Naive thymus-derived CD4-positive, alpha-beta T cell (primary cell): ENCODE results near the gene HMGCL. TPM values are rescaled to one million over a fixed set of nuclear protein-coding genes. Genes with fewer than 3 reads are reported as not detected.
"Not testable (repeated sequence)": the region's sequence is repeated elsewhere in the genome, so short reads cannot be mapped to it uniquely, and the experiment has no call there.

Experiments
- ATAC-seq: fragments of 150-1000 bp; cut with Tn5 transposase; 2 replicates; pipeline ENCODE4 v1.10.0; 2021; ENCODE audit warnings: mild to moderate bottlenecking, moderate library complexity
- CTCF ChIA-PET: fragments of 350-600 bp; sonication (Branson Sonifier 250); formaldehyde crosslinking; loops from one replicate; lab custom pipeline; 2021; ENCODE audit warnings: antibody characterized with exemption; lab: Charles Lee
- POLR2A ChIA-PET: fragments of 350-600 bp; sonication (Branson Sonifier 250); formaldehyde crosslinking; loops from one replicate; lab custom pipeline; 2021; ENCODE audit warnings: antibody characterized with exemption, inconsistent platforms; lab: Charles Lee
- DNase-seq, 9 donors: peaks; one replicate each; pipeline versions ENCODE4 v3.0.0 to v3.0.0-alpha.2; 2020 to 2022; ENCODE audit warnings: mixed read lengths in 1 of 9
- H3K27ac ChIP-seq: one replicate; pipeline ENCODE4 v1.7.0; 2013; ENCODE audit warnings: mild to moderate bottlenecking, low read depth, low read length, moderate library complexity
- H3K27me3 ChIP-seq, 2 donors: one replicate each; pipeline ENCODE4 v1.7.0; 2013; ENCODE audit warnings: low read length in 2 of 2, mild to moderate bottlenecking in 2 of 2, moderate library complexity in 2 of 2; ENCODE audit not compliant: control insufficient read depth in 2 of 2, insufficient read depth in 2 of 2
- H3K36me3 ChIP-seq, 3 experiments: 1 replicate in 2 of 3; 2 replicates in 1 of 3; pipeline ENCODE4 v1.7.0; 2013; ENCODE audit warnings: low read length in 3 of 3, mild to moderate bottlenecking in 3 of 3, moderate library complexity in 1 of 3; ENCODE audit not compliant: insufficient read depth in 3 of 3, control insufficient read depth in 2 of 3
- H3K4me1 ChIP-seq, 2 donors: one replicate each; pipeline ENCODE4 v1.7.0; 2013; ENCODE audit warnings: low read length in 2 of 2, mild to moderate bottlenecking in 2 of 2, moderate library complexity in 1 of 2; ENCODE audit not compliant: control insufficient read depth in 2 of 2, insufficient read depth in 2 of 2
- H3K4me3 ChIP-seq: 2 replicates; pipeline ENCODE4 v1.7.0; 2013; ENCODE audit warnings: mild to moderate bottlenecking, low read length
- H3K9me3 ChIP-seq, 3 experiments: 1 replicate in 2 of 3; 2 replicates in 1 of 3; pipeline ENCODE4 v1.7.0; 2013; ENCODE audit warnings: low read length in 3 of 3; ENCODE audit not compliant: control insufficient read depth in 2 of 3
- H3K27ac Mint-ChIP-seq, 9 donors: one replicate each; pipeline ENCODE4 v1.8.0; 2020 to 2022; ENCODE audit warnings: mixed read lengths in 9 of 9, mild to moderate bottlenecking in 8 of 9, moderate library complexity in 5 of 9, inconsistent platforms in 2 of 9
- H3K27me3 Mint-ChIP-seq, 5 donors: one replicate each; pipeline ENCODE4 v1.8.0; 2021 to 2022; ENCODE audit warnings: mixed read lengths in 5 of 5, mild to moderate bottlenecking in 1 of 5
- H3K36me3 Mint-ChIP-seq, 5 donors: one replicate each; pipeline ENCODE4 v1.8.0; 2020 to 2022; ENCODE audit warnings: mixed read lengths in 5 of 5, mild to moderate bottlenecking in 3 of 5, inconsistent platforms in 1 of 5
- H3K4me1 Mint-ChIP-seq, 7 donors: one replicate each; pipeline ENCODE4 v1.8.0; 2020 to 2022; ENCODE audit warnings: mixed read lengths in 7 of 7, mild to moderate bottlenecking in 3 of 7, inconsistent platforms in 1 of 7
- H3K4me3 Mint-ChIP-seq, 10 donors: one replicate each; pipeline ENCODE4 v1.8.0; 2020 to 2022; ENCODE audit warnings: mild to moderate bottlenecking in 10 of 10, mixed read lengths in 10 of 10, moderate library complexity in 6 of 10, inconsistent platforms in 2 of 10
- H3K9me3 Mint-ChIP-seq, 11 donors: one replicate each; pipeline ENCODE4 v1.8.0; 2020 to 2022; ENCODE audit warnings: mixed read lengths in 11 of 11, mild to moderate bottlenecking in 4 of 11, inconsistent platforms in 1 of 11, moderate library complexity in 1 of 11
- intact Hi-C, 2 donors: fragments of 100-400 bp; cut with micrococcal nuclease; formaldehyde crosslinking; loops; one replicate each; pipeline ENCODE4 v1.15.1; 2023
- polyA plus RNA-seq, 2 donors: library from polyadenylated mRNA; unstranded; fragments of 300-500 nt; fragmentation: Illumina TruSeq; gene quantifications; one replicate each; pipeline ENCODE4 v1.2.3, GENCODE V29; 2021
- total RNA-seq, 6 experiments: library from RNA in 5 of 6; stranded (reverse) in 5 of 6; gene quantifications; 1 replicate in 5 of 6; 2 replicates in 1 of 6; pipeline ENCODE4 v1.2.3 and lab custom pipeline; 2021 to 2026

The HMGCL gene
- total and polyA plus RNA-seq, 7 experiments from 2014 or later = 16.2 to 38.9 (median 32.6) TPM

GRCh38 chr1:23851406-23851805 is 26.2 kb upstream of the HMGCL start:
- H3K4me3 ChIP-seq, DNase-seq, H3K4me1 ChIP-seq, H3K9me3 ChIP-seq, H3K27me3 Mint-ChIP-seq, H3K27me3 ChIP-seq, H3K4me3 Mint-ChIP-seq, POLR2A ChIA-PET, H3K27ac Mint-ChIP-seq, CTCF ChIA-PET, H3K27ac ChIP-seq, H3K4me1 Mint-ChIP-seq, ATAC-seq, intact Hi-C loops: not testable (repeated sequence)
- peaks cover 22 to 48% (median 34%) of the 10 kb centered on the region in 5 donors for H3K36me3 Mint-ChIP-seq
- peaks cover 0 to 16% (median 1%) of the 10 kb centered on the region in 11 donors for H3K9me3 Mint-ChIP-seq
- peaks cover 0 to 38% (median 4%) of the 10 kb centered on the region in 3 experiments for H3K36me3 ChIP-seq

- peaks cover 23 to 40% (median 32%) of the 10 kb centered on the region in 5 donors for H3K36me3 Mint-ChIP-seq
- H3K27me3 Mint-ChIP-seq = no peaks in the 10 kb centered on the region
- H3K4me1 ChIP-seq = no peaks in the 10 kb centered on the region
- H3K27ac ChIP-seq = no peak overlapping the region
- POLR2A ChIA-PET = interaction anchor here (0.6 kb wide), 1 partner anchor 23 kb away, joined by 3 read pairs; no protein-coding TSS in a partner anchor
- no peaks in the 10 kb centered on the region for H3K9me3 ChIP-seq
- H3K27ac Mint-ChIP-seq = no peak overlapping the region
- intact Hi-C loops = no loop called here
- peaks cover 0 to 16% (median 1%) of the 10 kb centered on the region in 11 donors for H3K9me3 Mint-ChIP-seq
- H3K36me3 ChIP-seq = peaks cover 0 to 34% (median 4%) of the 10 kb centered on the region in 3 experiments
- no peaks in the 10 kb centered on the region for H3K27me3 ChIP-seq
- ATAC-seq (no peak), DNase-seq (no peak)
- no peak overlapping the region for H3K4me3 Mint-ChIP-seq
- no peak overlapping the region for H3K4me3 ChIP-seq
- peaks cover 0 to 2% (median 0%) of the 10 kb centered on the region in 7 donors for H3K4me1 Mint-ChIP-seq
- CTCF ChIA-PET = interaction anchor here (0.6 kb wide), 1 partner anchor 74 kb away, joined by 5 read pairs; no protein-coding TSS in a partner anchor
Measured at GRCh38 chr1:23848673-23849616, 23.7 kb upstream of the HMGCL start.

GRCh38 chr1:23847482-23848095 is 22.4 kb upstream of the HMGCL start:
- H3K4me1 Mint-ChIP-seq, CTCF ChIA-PET: not testable (repeated sequence)

DNA sequence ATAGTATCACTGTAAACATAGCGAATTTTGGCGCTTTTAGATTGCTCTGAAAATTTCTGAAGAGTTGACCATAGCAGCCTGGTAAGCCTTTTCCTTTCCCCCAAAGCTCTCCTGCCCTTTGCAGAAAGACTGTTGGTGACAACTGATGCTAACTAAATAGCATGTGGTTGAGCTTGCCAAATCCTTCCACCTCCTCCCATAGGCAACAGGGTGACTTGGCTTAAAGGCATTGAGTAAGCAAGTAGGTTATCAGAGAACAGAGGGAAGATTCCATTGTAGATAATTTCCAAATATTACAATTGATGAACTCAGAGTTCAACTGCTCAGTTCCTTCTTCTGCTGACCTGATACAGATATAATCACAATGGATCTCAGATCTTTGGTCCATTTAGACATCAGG is 19.9 kb upstream of the HMGCL start:
- Histone ChIP-seq H3K4me3 (no peak overlapping the region), H3K27ac (no peak overlapping the region), H3K36me3 (peaks cover 0 to 34% (median 4%) of the 10 kb centered on the region in 3 experiments), H3K9me3 (no peaks in the 10 kb centered on the region), H3K27me3 (no peaks in the 10 kb centered on the region), H3K4me1 (no peaks in the 10 kb centered on the region)
- no peak for ATAC-seq
- no peak for DNase-seq
- Mint-ChIP-seq H3K27ac (peak overlapping the region in 1 of 9 donors; percentile 12), H3K9me3 (peaks cover 0 to 16% (median 1%) of the 10 kb centered on the region in 11 donors), H3K36me3 (peaks cover 23 to 37% (median 32%) of the 10 kb centered on the region in 5 donors), H3K4me1 (no peaks in the 10 kb centered on the region), H3K27me3 (peaks cover 0 to 20% (median 0%) of the 10 kb centered on the region in 5 donors), H3K4me3 (no peak overlapping the region)
- intact Hi-C loops = no loop called here
- ChIA-PET POLR2A (no interaction called here), CTCF (interaction anchor here (0.7 kb wide), 1 partner anchor 72 kb away, joined by 5 read pairs; no protein-coding TSS in a partner anchor)

More at GRCh38 chr1:23847482-23848095, 22.4 kb upstream of the HMGCL start:
- DNase-seq, H3K27ac Mint-ChIP-seq, H3K4me3 Mint-ChIP-seq, intact Hi-C loops, H3K27me3 Mint-ChIP-seq, ATAC-seq, POLR2A ChIA-PET, H3K4me3 ChIP-seq, H3K4me1 ChIP-seq, H3K27me3 ChIP-seq, H3K9me3 ChIP-seq, H3K27ac ChIP-seq: not testable (repeated sequence)
- peaks cover 0 to 16% (median 1%) of the 10 kb centered on the region in 11 donors for H3K9me3 Mint-ChIP-seq
- peaks cover 0 to 34% (median 4%) of the 10 kb centered on the region in 3 experiments for H3K36me3 ChIP-seq
- peaks cover 23 to 40% (median 32%) of the 10 kb centered on the region in 5 donors for H3K36me3 Mint-ChIP-seq

DNA sequence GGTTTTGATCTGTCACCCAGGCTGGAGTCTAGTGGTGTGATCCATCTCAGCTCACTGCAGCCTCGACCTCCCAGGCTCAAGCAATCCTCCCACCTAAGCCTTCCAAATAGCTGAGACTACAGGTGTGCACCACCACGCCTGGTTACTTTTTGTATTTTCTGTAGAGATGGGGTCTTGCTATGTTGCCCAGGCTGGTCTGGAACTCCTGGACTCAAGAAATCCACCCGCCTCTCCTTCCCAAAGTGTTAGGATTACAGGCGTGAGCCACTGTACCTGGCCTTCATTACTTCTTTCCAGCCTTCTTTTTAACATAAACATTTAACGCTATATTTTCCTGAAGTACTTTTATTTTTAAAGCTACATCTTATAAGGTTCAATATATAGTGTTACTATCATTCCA is 18.4 kb upstream of the HMGCL start:
- Histone ChIP-seq H3K4me1 (no peaks in the 10 kb centered on the region), H3K9me3 (no peaks in the 10 kb centered on the region), H3K27me3 (no peaks in the 10 kb centered on the region), H3K27ac (no peak overlapping the region), H3K4me3 (no peak overlapping the region), H3K36me3 (peaks cover 0 to 31% (median 2%) of the 10 kb centered on the region in 3 experiments)
- ATAC-seq (no peak), DNase-seq (no peak)
- POLR2A ChIA-PET = no interaction called here
- Mint-ChIP-seq H3K36me3 (peaks cover 22 to 31% (median 27%) of the 10 kb centered on the region in 5 donors), H3K4me3 (no peak overlapping the region), H3K9me3 (peaks cover 0 to 16% (median 1%) of the 10 kb centered on the region in 11 donors), H3K27me3 (peaks cover 0 to 20% (median 0%) of the 10 kb centered on the region in 5 donors), H3K27ac (no peak overlapping the region), H3K4me1 (peaks cover 0 to under 1% (median under 1%) of the 10 kb centered on the region in 7 donors)
- CTCF ChIA-PET = interaction anchor here (0.7 kb wide), 1 partner anchor 106 kb away, joined by 5 read pairs; no protein-coding TSS in a partner anchor
- intact Hi-C loops = loop anchor here in 1 of 2 donors (1.0 kb wide), 1 partner anchor 23 kb away; no protein-coding TSS in a partner anchor

DNA sequence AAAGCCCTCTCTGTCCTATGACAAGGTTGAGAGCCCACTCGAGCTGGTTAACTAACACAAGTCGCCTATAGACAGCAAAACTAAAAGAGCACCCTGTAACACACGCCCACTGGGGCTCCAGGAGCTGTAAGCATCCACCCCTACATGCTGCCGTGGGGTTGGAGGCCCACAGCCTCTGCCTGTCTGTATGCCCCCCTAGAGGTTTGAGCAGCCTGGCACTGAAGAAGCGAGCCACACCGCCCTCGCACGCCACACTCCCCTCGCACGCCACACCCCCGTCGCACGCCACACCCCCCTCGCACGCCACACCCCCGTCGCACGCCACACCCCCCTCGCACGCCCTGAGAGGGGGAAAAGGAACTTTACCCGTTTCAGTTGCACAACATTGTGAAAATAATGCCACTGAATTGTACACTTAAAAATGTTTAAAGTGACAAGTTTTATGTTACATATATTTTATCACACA is 13.2 kb upstream of the HMGCL start:
- Histone ChIP-seq H3K9me3 (no peaks in the 10 kb centered on the region), H3K4me1 (peaks cover 6% of the 10 kb centered on the region in 2 donors), H3K27ac (no peak overlapping the region), H3K4me3 (peak overlapping the region; percentile 42), H3K27me3 (no peaks in the 10 kb centered on the region), H3K36me3 (no peaks in the 10 kb centered on the region)
- H3K27me3 Mint-ChIP-seq = peaks cover 0 to 32% (median 0%) of the 10 kb centered on the region in 5 donors
- intact Hi-C loops = loop anchor here (1.0 to 2.0 kb wide), 7 partner anchors 13 to 66 kb away; partner anchors contain the start of genes FUCA1 (in 2 of the 2), HMGCL (in 2 of the 2) and GALE (in 1 of the 2)
- peaks cover 0 to 2% (median 0%) of the 10 kb centered on the region in 5 donors for H3K36me3 Mint-ChIP-seq
- ATAC-seq (peak; percentile 100), DNase-seq (peak; percentile 61 to 81 (median 72))
- H3K27ac Mint-ChIP-seq = peak overlapping the region in 4 of 9 donors; percentile 34 to 90 (median 53)
- CTCF ChIA-PET = interaction anchor here (0.6 to 1.0 kb wide), 2 partner anchors 27 to 1816 kb away, joined by 3 read pairs; no protein-coding TSS in a partner anchor
- H3K9me3 Mint-ChIP-seq = peaks cover 0 to 1% (median 0%) of the 10 kb centered on the region in 11 donors
- POLR2A ChIA-PET = interaction anchor here (1.1 kb wide), 1 partner anchor 13 kb away, joined by 8 read pairs; the partner anchor contains the start of gene HMGCL
- H3K4me3 Mint-ChIP-seq = peak overlapping the region; percentile 73 to 90 (median 84)
- H3K4me1 Mint-ChIP-seq = peaks cover 0 to 14% (median 12%) of the 10 kb centered on the region in 7 donors
